A673 (cell line): Measurements from ENCODE around the gene PHAF1. TPM values are rescaled to one million over a fixed set of nuclear protein-coding genes. Genes with fewer than 3 reads are reported as not detected.

ENCODE experiments used
- BruUV-seq: library from RNA; stranded (reverse); fragments of 400-500 nt; replicated peaks from 2 replicates; lab custom pipeline; 2021; lab: Mats Ljungman, UMichigan
- CTCF ChIA-PET: fragments of 300-600 bp; sonication (Branson Sonifier 250); formaldehyde crosslinking; loops from one replicate; lab custom pipeline; 2022; ENCODE audit warnings: antibody characterized with exemption; lab: Charles Lee
- POLR2A ChIA-PET: fragments of 300-600 bp; sonication (Branson Sonifier 250); formaldehyde crosslinking; loops from one replicate; lab custom pipeline; 2022; ENCODE audit warnings: antibody characterized with exemption; ENCODE audit not compliant: low non-redundant PET; lab: Charles Lee
- DNase-seq: peaks from one replicate; pipeline ENCODE4 v3.0.0-alpha.2; 2015; ENCODE audit warnings: low spot score
- H3K27ac ChIP-seq: fragments of 200-600 bp; sonication (generic); 2 replicates; pipeline ENCODE4 v1.5.1; 2016; ENCODE audit warnings: mixed run types, low read depth, mild to moderate bottlenecking, mixed read lengths, antibody characterized with exemption, low read length; ENCODE audit not compliant: poor library complexity, severe bottlenecking
- H3K27me3 ChIP-seq: fragments of 200-600 bp; sonication (generic); replicated peaks from 2 replicates; pipeline ENCODE4 v1.6.1; 2017; ENCODE audit warnings: mixed run types, low read depth, mild to moderate bottlenecking, mixed read lengths, antibody characterized with exemption, low read length; ENCODE audit not compliant: insufficient read depth, poor library complexity
- H3K36me3 ChIP-seq: fragments of 200-600 bp; sonication (generic); 2 replicates; pipeline ENCODE4 v1.6.1; 2016; ENCODE audit warnings: mixed run types, mild to moderate bottlenecking, mixed read lengths, antibody characterized with exemption, low read length; ENCODE audit not compliant: insufficient read depth, poor library complexity, severe bottlenecking
- H3K4me1 ChIP-seq: fragments of 200-600 bp; sonication (generic); 2 replicates; pipeline ENCODE4 v1.6.1; 2017; ENCODE audit warnings: mixed run types, mild to moderate bottlenecking, mixed read lengths, antibody characterized with exemption, low read length; ENCODE audit not compliant: insufficient read depth, poor library complexity, severe bottlenecking
- H3K4me3 ChIP-seq: fragments of 200-600 bp; sonication (generic); 2 replicates; pipeline ENCODE4 v1.5.1; 2016; ENCODE audit warnings: low read depth, mixed run types, mild to moderate bottlenecking, mixed read lengths, low read length; ENCODE audit not compliant: poor library complexity, severe bottlenecking
- H3K9me3 ChIP-seq: fragments of 200-600 bp; sonication (generic); 2 replicates; pipeline ENCODE4 v1.6.1; 2016; ENCODE audit warnings: mixed run types, low read depth, mild to moderate bottlenecking, mixed read lengths, antibody characterized with exemption, low read length; ENCODE audit not compliant: poor library complexity, severe bottlenecking
- CTCF ChIP-seq: fragments of 300-800, 200-600 bp; sonication (generic); conservative IDR thresholded peaks from 2 replicates; pipeline ENCODE4 v1.5.1; 2017; ENCODE audit warnings: low read depth, mild to moderate bottlenecking, antibody characterized with exemption, low read length, moderate library complexity, mixed read lengths
- EZH2 ChIP-seq: fragments of 200-600 bp; sonication (generic); IDR thresholded peaks from 2 replicates; pipeline ENCODE4 v1.6.1; 2017; ENCODE audit warnings: borderline replicate concordance, low read depth, mild to moderate bottlenecking, mixed read lengths, antibody characterized with exemption, low read length; ENCODE audit not compliant: poor library complexity, severe bottlenecking
- intact Hi-C: fragments of 100-400 bp; cut with micrococcal nuclease; formaldehyde crosslinking; loops from one replicate; pipeline ENCODE4 v1.10.0; 2022; ENCODE audit not compliant: unreplicated experiment
- total RNA-seq: library from RNA; stranded (reverse); gene quantifications from 2 replicates; pipeline ENCODE4 v1.2.3, GENCODE V29; 2021

Gene PHAF1
- total RNA-seq, 1 experiment from 2014 or later = 23.2 TPM

GRCh38 chr16:67155295-67156142, 45.8 kb downstream of the PHAF1 start:
- no TSS peak for BruUV-seq
- ChIA-PET CTCF (interaction anchor here (0.5 to 1.5 kb wide), 21 partner anchors 10 to 260 kb away, joined by 3 to 39 read pairs (median 4); partner anchors contain the start of genes CES3 and NOL3), POLR2A (no interaction called here)
- Histone ChIP-seq H3K27ac (no peak overlapping the region), H3K9me3 (no peaks in the 10 kb centered on the region), H3K4me3 (peak overlapping the region; percentile 38), H3K36me3 (no peaks in the 10 kb centered on the region), H3K4me1 (peaks cover 17% of the 10 kb centered on the region), H3K27me3 (no peaks in the 10 kb centered on the region)
- intact Hi-C loops = loop anchor here (1.0 to 10.0 kb wide), 2 partner anchors 178 to 261 kb away; no protein-coding TSS in a partner anchor
- TF ChIP-seq CTCF = peak; percentile 75
- TF ChIP-seq EZH2 = no peak
- peak; percentile 84 for DNase-seq

- CTCF ChIA-PET = interaction anchor here (1.3 to 1.5 kb wide), 3 partner anchors 14 to 178 kb away, joined by 10 to 39 read pairs (median 11); partner anchors contain the start of gene NOL3
These were observed 46.6 kb downstream of the PHAF1 start for GRCh38 chr16:67156143-67156844.

More at GRCh38 chr16:67156143-67156844, 46.6 kb downstream of the PHAF1 start:
- no peak overlapping the region for H3K4me3 ChIP-seq
- DNase-seq = no peak
- POLR2A ChIA-PET = no interaction called here
- H3K27ac ChIP-seq = no peak overlapping the region
- no peaks in the 10 kb centered on the region for H3K36me3 ChIP-seq
- no TSS peak for BruUV-seq
- no peaks in the 10 kb centered on the region for H3K9me3 ChIP-seq
- H3K27me3 ChIP-seq = no peaks in the 10 kb centered on the region
- TF ChIP-seq CTCF (no peak), EZH2 (no peak)
- H3K4me1 ChIP-seq = peaks cover 13% of the 10 kb centered on the region
- intact Hi-C loops = loop anchor here (10.0 kb wide), 1 partner anchor 261 kb away; no protein-coding TSS in a partner anchor
